ENCODE results near the gene KIF12.

KIF12 gene

GRCh38 chr9:114117996-114118830 lies 19.1 kb upstream of the KIF12 start:
- TF ChIP-seq, protein P1, sequence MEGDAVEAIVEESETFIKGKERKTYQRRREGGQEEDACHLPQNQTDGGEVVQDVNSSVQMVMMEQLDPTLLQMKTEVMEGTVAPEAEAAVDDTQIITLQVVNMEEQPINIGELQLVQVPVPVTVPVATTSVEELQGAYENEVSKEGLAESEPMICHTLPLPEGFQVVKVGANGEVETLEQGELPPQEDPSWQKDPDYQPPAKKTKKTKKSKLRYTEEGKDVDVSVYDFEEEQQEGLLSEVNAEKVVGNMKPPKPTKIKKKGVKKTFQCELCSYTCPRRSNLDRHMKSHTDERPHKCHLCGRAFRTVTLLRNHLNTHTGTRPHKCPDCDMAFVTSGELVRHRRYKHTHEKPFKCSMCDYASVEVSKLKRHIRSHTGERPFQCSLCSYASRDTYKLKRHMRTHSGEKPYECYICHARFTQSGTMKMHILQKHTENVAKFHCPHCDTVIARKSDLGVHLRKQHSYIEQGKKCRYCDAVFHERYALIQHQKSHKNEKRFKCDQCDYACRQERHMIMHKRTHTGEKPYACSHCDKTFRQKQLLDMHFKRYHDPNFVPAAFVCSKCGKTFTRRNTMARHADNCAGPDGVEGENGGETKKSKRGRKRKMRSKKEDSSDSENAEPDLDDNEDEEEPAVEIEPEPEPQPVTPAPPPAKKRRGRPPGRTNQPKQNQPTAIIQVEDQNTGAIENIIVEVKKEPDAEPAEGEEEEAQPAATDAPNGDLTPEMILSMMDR (conservative IDR thresholded peaks at IDR 0.05; ENCODE audit: low read depth, low read length), result no peak

GRCh38 chr9:114117614-114117995 lies 18.5 kb upstream of the KIF12 start:
- DNase-seq (ENCODE audit: low read depth), result no peak
- no peak overlapping the region for H3K4me3 ChIP-seq (ENCODE audit: low read depth, low read length)
- TF ChIP-seq, protein P1 (conservative IDR thresholded peaks at IDR 0.05; ENCODE audit: low read depth, low read length), result no peak

More at GRCh38 chr9:114117996-114118830, 19.1 kb upstream of the KIF12 start:
- no peak for DNase-seq (ENCODE audit: low read depth)
- H3K4me3 ChIP-seq (ENCODE audit: low read depth, low read length), result no peak overlapping the region

DNA sequence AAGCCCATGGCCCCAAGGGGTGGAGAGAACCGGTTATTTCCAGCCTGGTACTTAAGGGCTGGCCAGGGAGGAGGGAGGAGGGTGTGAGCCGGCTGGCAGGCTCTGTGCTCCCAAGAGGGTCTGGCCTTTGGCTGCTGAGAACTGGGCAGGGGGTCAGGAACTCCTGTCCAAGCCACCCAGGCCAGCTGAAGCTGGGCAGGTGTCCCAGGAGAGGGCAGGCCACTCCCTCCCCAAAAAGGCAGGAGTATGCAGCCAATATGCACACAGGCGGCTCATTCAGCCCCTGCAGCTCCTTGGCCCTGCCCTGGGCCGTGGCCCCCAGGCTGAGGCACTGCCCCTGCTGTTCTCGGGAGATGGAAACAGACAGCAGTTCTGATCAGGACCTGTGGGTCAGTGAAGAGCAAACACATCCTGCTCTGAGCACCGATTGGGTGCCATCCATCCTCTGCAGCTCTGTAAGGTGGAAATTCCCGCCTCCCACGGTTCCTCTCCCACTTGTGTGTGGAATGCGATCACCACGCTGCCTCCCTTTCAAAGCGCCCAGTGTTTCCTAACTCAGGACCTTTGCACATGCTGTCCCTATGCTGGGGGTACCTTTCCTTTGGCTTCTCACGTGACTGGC lies 17.1 kb upstream of the KIF12 start:
- no peak overlapping the region for H3K4me3 ChIP-seq (ENCODE audit: low read depth, low read length)
- TF ChIP-seq, protein P1 (conservative IDR thresholded peaks at IDR 0.05; ENCODE audit: low read depth, low read length), result no peak
- no peak for DNase-seq (ENCODE audit: low read depth)

- TF ChIP-seq, protein P1 (conservative IDR thresholded peaks at IDR 0.05; ENCODE audit: low read depth, low read length), result no peak
- H3K4me3 ChIP-seq (ENCODE audit: low read depth, low read length), result no peak overlapping the region
Measured at GRCh38 chr9:114115654-114116125, 16.6 kb upstream of the KIF12 start.

DNA sequence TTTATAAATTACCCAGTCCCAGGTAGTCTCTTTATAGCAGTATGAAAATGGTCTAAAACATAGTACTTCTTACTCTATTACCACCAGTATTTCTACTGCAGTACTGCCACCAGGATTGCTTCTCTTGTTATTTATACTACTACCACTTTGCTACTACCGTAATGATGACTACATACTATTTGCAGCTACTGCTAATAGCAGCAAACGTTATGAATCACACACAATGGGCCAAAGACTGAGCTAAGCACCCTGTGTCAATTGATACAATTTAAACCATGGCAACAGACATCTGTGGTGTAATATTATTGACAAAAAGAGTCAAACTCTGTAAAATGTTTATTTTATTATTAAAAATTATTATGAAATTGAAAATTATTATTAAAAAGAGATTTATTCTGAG lies 15.3 kb upstream of the KIF12 start:
- TF ChIP-seq, protein P1 (conservative IDR thresholded peaks at IDR 0.05; ENCODE audit: low read depth, low read length), result no peak
- no peak overlapping the region for H3K4me3 ChIP-seq (ENCODE audit: low read depth, low read length)
- DNase-seq (ENCODE audit: low read depth), result no peak

More at GRCh38 chr9:114115654-114116125, 16.6 kb upstream of the KIF12 start:
- DNase-seq (ENCODE audit: low read depth), result no peak

DNA sequence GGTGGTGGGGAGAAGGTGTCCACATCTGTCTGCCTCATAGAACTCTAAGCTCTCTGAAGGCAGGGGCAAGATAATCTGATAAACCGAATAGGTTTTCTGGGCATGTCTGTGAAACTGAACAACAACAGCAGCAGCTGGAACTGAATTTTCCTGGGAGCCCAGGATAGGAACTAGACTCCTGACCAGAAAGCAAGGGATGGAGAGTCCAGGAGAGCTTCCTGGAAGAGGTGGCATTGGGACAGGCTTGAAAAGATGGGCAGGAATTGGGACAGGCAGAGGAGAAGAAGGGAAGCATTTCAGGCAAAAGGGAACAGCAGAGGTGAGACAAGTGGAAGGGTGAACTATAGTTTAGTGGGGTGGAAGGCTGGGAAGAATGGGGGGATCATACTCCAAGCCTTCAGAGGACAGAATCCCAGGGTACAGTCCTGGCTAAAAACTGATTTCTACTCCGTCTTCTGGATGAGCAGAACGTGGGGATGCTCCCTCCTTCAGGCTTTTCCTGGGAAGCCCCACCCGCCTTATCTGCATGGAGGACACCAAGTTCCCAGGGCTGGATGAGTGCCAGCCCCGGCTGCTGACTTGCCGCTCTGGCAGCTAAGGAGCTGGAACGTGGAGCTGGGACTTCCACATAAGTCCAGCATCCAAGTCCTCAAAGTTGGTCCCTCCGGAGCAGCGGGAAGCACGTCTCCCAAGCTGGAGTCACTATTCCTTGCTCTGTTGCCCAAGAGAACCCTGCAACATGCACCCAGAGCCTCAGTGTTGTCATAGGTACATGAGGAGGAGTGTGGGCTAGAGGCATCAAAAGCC lies 13.9 kb upstream of the KIF12 start:
- DNase-seq (ENCODE audit: low read depth), result peak; percentile 65
- TF ChIP-seq, protein P1 (conservative IDR thresholded peaks at IDR 0.05; ENCODE audit: low read depth, low read length), result no peak

More for the DNA sequence above, 13.9 kb upstream of the KIF12 start:
- H3K4me3 ChIP-seq (ENCODE audit: low read depth, low read length), result no peak overlapping the region

Measured in choroid plexus epithelial cell (primary cell).